WTC11 (cell line): ENCODE data around the gene GRAMD1A. TPM values are rescaled to one million over a fixed set of nuclear protein-coding genes. Genes with fewer than 3 reads are reported as not detected.

Experiments used
- ATAC-seq: fragments of 200-7000 bp; cut with Tn5 transposase; 2 replicates; pipeline ENCODE4 v1.10.0; 2021; ENCODE audit warnings: mild to moderate bottlenecking, moderate library complexity
- CTCF ChIA-PET: fragments of 300-600 bp; sonication (Branson Sonifier 250); formaldehyde crosslinking; loops from one replicate; lab custom pipeline; 2021; ENCODE audit warnings: antibody characterized with exemption; lab: Charles Lee
- POLR2A ChIA-PET: fragments of 350-600 bp; sonication (Branson Sonifier 250); formaldehyde crosslinking; loops from one replicate; lab custom pipeline; 2021; ENCODE audit warnings: antibody characterized with exemption; lab: Charles Lee
- DNase-seq: peaks from one replicate; pipeline ENCODE4 v3.0.0; 2021; ENCODE audit warnings: low spot score
- H3K27ac Mint-ChIP-seq: 2 replicates; pipeline ENCODE4 v1.8.0; 2021; ENCODE audit warnings: mixed read lengths
- H3K27me3 Mint-ChIP-seq: 2 replicates; pipeline ENCODE4 v1.8.0; 2021; ENCODE audit warnings: low read depth, mild to moderate bottlenecking, moderate library complexity, mixed read lengths
- H3K36me3 Mint-ChIP-seq: 2 replicates; pipeline ENCODE4 v1.8.0; 2021; ENCODE audit warnings: mixed read lengths
- H3K4me1 Mint-ChIP-seq: 2 replicates; pipeline ENCODE4 v1.8.0; 2022; ENCODE audit warnings: mixed read lengths
- H3K4me3 Mint-ChIP-seq: 2 replicates; pipeline ENCODE4 v1.8.0; 2021; ENCODE audit warnings: mild to moderate bottlenecking, moderate library complexity, mixed read lengths
- H3K9me3 Mint-ChIP-seq: 2 replicates; pipeline ENCODE4 v1.8.0; 2021; ENCODE audit warnings: mixed read lengths
- ELF4 ChIP-seq: sonication (generic); formaldehyde crosslinking; IDR thresholded peaks from 2 replicates; pipeline ENCODE4 v1.8.1; 2022; ENCODE audit warnings: low read depth, mild to moderate bottlenecking, moderate library complexity, missing genetic modification reagents
- ESRRA ChIP-seq: sonication (generic); formaldehyde crosslinking; IDR thresholded peaks from 2 replicates; pipeline ENCODE4 v1.8.1; 2022; ENCODE audit warnings: mild to moderate bottlenecking, missing genetic modification reagents, borderline replicate concordance
- HMGA2 ChIP-seq: fragments of 250-450 bp; sonication (Bioruptor Pico); IDR thresholded peaks from 2 replicates; pipeline ENCODE4 v1.4.0; 2021; ENCODE audit warnings: mild to moderate bottlenecking, moderate library complexity
- HMGXB4 ChIP-seq: sonication (generic); formaldehyde crosslinking; IDR thresholded peaks from 2 replicates; pipeline ENCODE4 v1.8.1; 2023; ENCODE audit warnings: mild to moderate bottlenecking, moderate library complexity, missing genetic modification reagents
- JAZF1 ChIP-seq: fragments of 250-450 bp; sonication (Bioruptor Pico); IDR thresholded peaks from 2 replicates; pipeline ENCODE4 v1.9.0; 2021; ENCODE audit warnings: moderate library complexity, mild to moderate bottlenecking, inconsistent platforms
- MAX ChIP-seq: sonication (generic); formaldehyde crosslinking; IDR thresholded peaks from 2 replicates; pipeline ENCODE4 v1.8.0; 2022; ENCODE audit warnings: mild to moderate bottlenecking, missing genetic modification reagents
- MLX ChIP-seq: sonication (generic); formaldehyde crosslinking; IDR thresholded peaks from 2 replicates; pipeline ENCODE4 v1.8.1; 2023; ENCODE audit warnings: mild to moderate bottlenecking, missing genetic modification reagents, moderate library complexity
- MXD4 ChIP-seq: fragments of 250-450 bp; sonication (Bioruptor Pico); IDR thresholded peaks from 2 replicates; pipeline ENCODE4 v1.8.0; 2021; ENCODE audit warnings: mild to moderate bottlenecking, moderate library complexity, borderline replicate concordance
- NFYB ChIP-seq: sonication (generic); formaldehyde crosslinking; conservative IDR thresholded peaks from 2 replicates; pipeline ENCODE4 v1.8.0; 2022; ENCODE audit warnings: low read depth, missing genetic modification reagents
- RELA ChIP-seq: sonication (generic); formaldehyde crosslinking; IDR thresholded peaks from 2 replicates; pipeline ENCODE4 v1.8.1; 2022; ENCODE audit warnings: missing genetic modification reagents, mild to moderate bottlenecking, borderline replicate concordance
- TEAD4 ChIP-seq: sonication (generic); formaldehyde crosslinking; IDR thresholded peaks from 2 replicates; pipeline ENCODE4 v1.8.0; 2022; ENCODE audit warnings: mild to moderate bottlenecking, missing genetic modification reagents
- ZNF219 ChIP-seq: sonication (generic); formaldehyde crosslinking; IDR thresholded peaks from 2 replicates; pipeline ENCODE4 v1.8.0; 2023; ENCODE audit warnings: missing genetic modification reagents, mild to moderate bottlenecking, borderline replicate concordance
- ZNF281 ChIP-seq: sonication (generic); formaldehyde crosslinking; IDR thresholded peaks from 2 replicates; pipeline ENCODE4 v1.8.0; 2023; ENCODE audit warnings: mild to moderate bottlenecking, missing genetic modification reagents
- ZNF396 ChIP-seq: fragments of 250-450 bp; sonication (Bioruptor Pico); IDR thresholded peaks from 2 replicates; pipeline ENCODE4 v1.8.0; 2021; ENCODE audit warnings: mild to moderate bottlenecking, moderate library complexity, borderline replicate concordance
- ZNF423 ChIP-seq: fragments of 250-450 bp; sonication (Bioruptor Pico); IDR thresholded peaks from 2 replicates; pipeline ENCODE4 v2.1.2; 2022; ENCODE audit warnings: mild to moderate bottlenecking, moderate library complexity
- ZNF425 ChIP-seq: fragments of 250-450 bp; sonication (Bioruptor Pico); conservative IDR thresholded peaks from 2 replicates; pipeline ENCODE4 v1.9.0; 2021; ENCODE audit warnings: mild to moderate bottlenecking
- ZNF532 ChIP-seq: fragments of 250-450 bp; sonication (Bioruptor Pico); IDR thresholded peaks from 2 replicates; pipeline ENCODE4 v1.9.0; 2021; ENCODE audit warnings: mild to moderate bottlenecking, borderline replicate concordance
- ZSCAN18 ChIP-seq: fragments of 250-450 bp; sonication (Bioruptor Pico); IDR thresholded peaks from 2 replicates; pipeline ENCODE4 v2.1.2; 2022; ENCODE audit warnings: mild to moderate bottlenecking, moderate library complexity
- total RNA-seq: library from RNA; stranded (reverse); gene quantifications from 3 replicates; pipeline ENCODE4 v1.2.3, GENCODE V29; 2021

The GRAMD1A gene
- total RNA-seq, 1 experiment from 2014 or later = 389 TPM

- TF ChIP-seq ZNF425 (CRISPR knock-in tag) = no peak
- 0 out of 2 replicates have a peak, but pooled peaks have one; percentile 61 for TF ChIP-seq ZNF396 (CRISPR knock-in tag)
- TF ChIP-seq ZNF423 (CRISPR knock-in tag) = 0 out of 2 replicates have a peak, but pooled peaks have one; percentile 4
- no peak for TF ChIP-seq HMGA2 (CRISPR knock-in tag)
- 0 out of 2 replicates have a peak, but pooled peaks have one; percentile 60 for TF ChIP-seq ZNF532 (CRISPR knock-in tag)
- peak; percentile 66; the same call in 1 of the 2 replicates for TF ChIP-seq MXD4 (CRISPR knock-in tag)
- TF ChIP-seq ZSCAN18 (CRISPR knock-in tag) = peak; percentile 86
- TF ChIP-seq ZNF219 (CRISPR knock-in tag) = no peak
- Mint-ChIP-seq H3K27me3 (peaks cover 16% of the 10 kb centered on the region), H3K9me3 (peaks cover 8% of the 10 kb centered on the region), H3K27ac (peak overlapping the region; percentile 100), H3K36me3 (peaks cover 3% of the 10 kb centered on the region), H3K4me3 (peak overlapping the region; percentile 57), H3K4me1 (peaks cover 26% of the 10 kb centered on the region)
- POLR2A ChIA-PET = interaction anchor here (0.5 kb wide), 1 partner anchor 165 kb away, joined by 3 read pairs; no protein-coding TSS in a partner anchor
- CTCF ChIA-PET = interaction anchor here (0.6 to 3.7 kb wide), 11 partner anchors 13 to 74 kb away, joined by 4 to 118 read pairs (median 40); partner anchors contain the start of genes FXYD3, FXYD7 and LGI4
- ATAC-seq (no peak), DNase-seq (no peak)
Measured at GRCh38 chr19:35068941-35069634, 69.0 kb downstream of the GRAMD1A start.

GRCh38 chr19:35069696-35070095 is 69.6 kb downstream of the GRAMD1A start:
- DNase-seq = no peak
- no peak overlapping the region; the same call in 1 of the 2 replicates for H3K27ac Mint-ChIP-seq
- ATAC-seq = no peak
- peaks cover 14% of the 10 kb centered on the region for H3K27me3 Mint-ChIP-seq
- H3K9me3 Mint-ChIP-seq = peaks cover 8% of the 10 kb centered on the region
- H3K4me3 Mint-ChIP-seq = no peak overlapping the region
- POLR2A ChIA-PET = no interaction called here
- H3K36me3 Mint-ChIP-seq = peaks cover 3% of the 10 kb centered on the region
- peaks cover 26% of the 10 kb centered on the region for H3K4me1 Mint-ChIP-seq
- CTCF ChIA-PET = interaction anchor here (0.6 to 3.7 kb wide), 8 partner anchors 10 to 72 kb away, joined by 3 to 18 read pairs (median 6); no protein-coding TSS in a partner anchor
- TF ChIP-seq MAX (CRISPR knock-in tag) (no peak), ZNF281 (CRISPR knock-in tag) (no peak), MLX (CRISPR knock-in tag) (no peak), NFYB (CRISPR knock-in tag) (no peak), JAZF1 (CRISPR knock-in tag) (no peak), RELA (CRISPR knock-in tag) (no peak), HMGXB4 (CRISPR knock-in tag) (no peak), ESRRA (CRISPR knock-in tag) (no peak), ELF4 (CRISPR knock-in tag) (no peak), TEAD4 (CRISPR knock-in tag) (no peak)
